Measurements from ENCODE around the gene SART1.

- TF ChIP-seq CTCF (IDR thresholded peaks at IDR 0.05) (no peak), POLR2A (IDR thresholded peaks at IDR 0.05) (no peak)
These were observed 2.6 kb upstream of the SART1 start for GRCh38 chr11:65958774-65959420.

Data from adrenal gland (tissue), 5 donors.